Prostate gland (tissue), 2 donors: Measurements from ENCODE around the gene CREM. TPM values are rescaled to one million over a fixed set of nuclear protein-coding genes. Genes with fewer than 3 reads are reported as not detected.

Experiments used
- DNase-seq: peaks from one replicate; pipeline ENCODE4 v3.0.0-alpha.2; 2019; ENCODE audit warnings: low spot score
- H3K27ac ChIP-seq, 2 donors: fragments of 200-600 bp; sonication (generic); 2 replicates each; pipeline ENCODE4 v1.5.1; 2017 to 2019
- H3K27me3 ChIP-seq: fragments of 200-600 bp; sonication (generic); replicated peaks from 2 replicates; pipeline ENCODE4 v1.5.1; 2019; ENCODE audit not compliant: insufficient read depth
- H3K36me3 ChIP-seq, 2 donors: fragments of 200-600 bp; sonication (generic); 1 replicate in 1 of 2; 2 replicates in 1 of 2; pipeline versions ENCODE4 v1.5.1 to v1.8.1; 2017 to 2019
- H3K4me1 ChIP-seq: fragments of 200-600 bp; sonication (generic); replicated peaks from 2 replicates; pipeline ENCODE4 v1.5.1; 2019
- H3K4me3 ChIP-seq, 2 donors: fragments of 200-600 bp; sonication (generic); 2 replicates each; pipeline ENCODE4 v1.5.1; 2017 to 2019
- H3K9me3 ChIP-seq: fragments of 200-600 bp; sonication (generic); 2 replicates; pipeline ENCODE4 v1.5.1; 2017
- POLR2A ChIP-seq: fragments of 450-650 bp; IDR thresholded peaks from one replicate; pipeline ENCODE4 v1.6.1; 2016; ENCODE audit warnings: antibody characterized with exemption, mild to moderate bottlenecking
- POLR2AphosphoS5 ChIP-seq: sonication (generic); formaldehyde crosslinking; IDR thresholded peaks from one replicate; pipeline ENCODE4 v1.6.1; 2017; ENCODE audit warnings: antibody characterized with exemption
- WGBS: methylation state at CpG from one replicate; pipeline ENCODE4 v1.1.5; 2018; 5-methylcytosine and 5-hydroxymethylcytosine counted together
- intact Hi-C: fragments of 100-400 bp; cut with DNase I; formaldehyde crosslinking; loops from one replicate; pipeline ENCODE4 v1.14.2; 2022
- total RNA-seq, 2 donors: library from RNA; depleted of rRNA; stranded (reverse); fragments of >200 nt; gene quantifications; one replicate each; pipeline ENCODE4 v1.1.0, GENCODE V29; 2016
- TF ChIP-seq, protein P1 (sequence below), 4 experiments: fragments of 200-600 bp in 2 of 4; fragments of 450-650 bp in 2 of 4; sonication (generic) in 2 of 4; IDR thresholded peaks; 1 replicate in 3 of 4; 2 replicates in 1 of 4; pipeline ENCODE4 v1.5.1; 2016 to 2019; ENCODE audit warnings: antibody characterized with exemption in 4 of 4, mild to moderate bottlenecking in 2 of 4, moderate library complexity in 2 of 4

CREM gene
- total RNA-seq, 2 donors from 2014 or later: 25.5 to 75.3 TPM

DNA sequence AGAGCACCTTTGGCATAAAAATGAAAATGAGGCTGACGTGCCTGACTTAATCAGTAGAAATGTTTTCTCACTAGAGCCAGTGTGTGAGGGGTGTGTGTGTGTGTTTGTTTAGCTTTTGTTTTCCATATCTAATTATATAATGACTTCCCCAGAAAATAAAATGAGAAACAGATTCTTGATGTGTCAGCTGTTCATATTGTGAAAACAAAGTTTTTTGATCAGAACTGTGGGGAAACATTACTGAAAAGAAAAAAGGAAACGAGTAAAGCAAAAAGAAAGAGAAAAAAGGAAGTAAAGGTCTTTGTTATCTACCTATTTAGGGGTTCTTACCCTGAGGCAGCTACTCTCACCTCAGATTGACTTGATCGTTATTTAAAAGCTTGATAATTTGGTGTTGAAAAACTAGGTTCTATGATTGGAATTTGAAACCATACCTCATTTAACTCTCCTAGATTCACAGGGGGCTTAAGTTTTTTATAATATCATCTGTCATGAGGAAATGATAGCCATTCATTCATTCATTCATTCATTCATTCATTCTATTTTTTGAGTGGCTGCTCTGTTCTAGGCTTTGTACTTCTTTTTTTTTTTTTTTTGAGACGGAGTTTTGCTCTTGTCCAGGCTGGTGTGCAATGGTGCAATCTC, 58.0 kb downstream of the CREM start:
- Histone ChIP-seq H3K9me3 (no peaks in the 10 kb centered on the region), H3K27ac (no peak overlapping the region), H3K27me3 (no peaks in the 10 kb centered on the region), H3K4me3 (no peak overlapping the region), H3K4me1 (no peaks in the 10 kb centered on the region), H3K36me3 (no peaks in the 10 kb centered on the region)
- 75% methylated on average over 4 of the region's 4 CpGs for WGBS
- no peak for DNase-seq
- intact Hi-C loops: no loop called here
- TF ChIP-seq POLR2AphosphoS5: no peak
- no peak for TF ChIP-seq POLR2A
- TF ChIP-seq, protein P1, sequence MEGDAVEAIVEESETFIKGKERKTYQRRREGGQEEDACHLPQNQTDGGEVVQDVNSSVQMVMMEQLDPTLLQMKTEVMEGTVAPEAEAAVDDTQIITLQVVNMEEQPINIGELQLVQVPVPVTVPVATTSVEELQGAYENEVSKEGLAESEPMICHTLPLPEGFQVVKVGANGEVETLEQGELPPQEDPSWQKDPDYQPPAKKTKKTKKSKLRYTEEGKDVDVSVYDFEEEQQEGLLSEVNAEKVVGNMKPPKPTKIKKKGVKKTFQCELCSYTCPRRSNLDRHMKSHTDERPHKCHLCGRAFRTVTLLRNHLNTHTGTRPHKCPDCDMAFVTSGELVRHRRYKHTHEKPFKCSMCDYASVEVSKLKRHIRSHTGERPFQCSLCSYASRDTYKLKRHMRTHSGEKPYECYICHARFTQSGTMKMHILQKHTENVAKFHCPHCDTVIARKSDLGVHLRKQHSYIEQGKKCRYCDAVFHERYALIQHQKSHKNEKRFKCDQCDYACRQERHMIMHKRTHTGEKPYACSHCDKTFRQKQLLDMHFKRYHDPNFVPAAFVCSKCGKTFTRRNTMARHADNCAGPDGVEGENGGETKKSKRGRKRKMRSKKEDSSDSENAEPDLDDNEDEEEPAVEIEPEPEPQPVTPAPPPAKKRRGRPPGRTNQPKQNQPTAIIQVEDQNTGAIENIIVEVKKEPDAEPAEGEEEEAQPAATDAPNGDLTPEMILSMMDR (IDR thresholded peaks at IDR 0.05): no peak

DNA sequence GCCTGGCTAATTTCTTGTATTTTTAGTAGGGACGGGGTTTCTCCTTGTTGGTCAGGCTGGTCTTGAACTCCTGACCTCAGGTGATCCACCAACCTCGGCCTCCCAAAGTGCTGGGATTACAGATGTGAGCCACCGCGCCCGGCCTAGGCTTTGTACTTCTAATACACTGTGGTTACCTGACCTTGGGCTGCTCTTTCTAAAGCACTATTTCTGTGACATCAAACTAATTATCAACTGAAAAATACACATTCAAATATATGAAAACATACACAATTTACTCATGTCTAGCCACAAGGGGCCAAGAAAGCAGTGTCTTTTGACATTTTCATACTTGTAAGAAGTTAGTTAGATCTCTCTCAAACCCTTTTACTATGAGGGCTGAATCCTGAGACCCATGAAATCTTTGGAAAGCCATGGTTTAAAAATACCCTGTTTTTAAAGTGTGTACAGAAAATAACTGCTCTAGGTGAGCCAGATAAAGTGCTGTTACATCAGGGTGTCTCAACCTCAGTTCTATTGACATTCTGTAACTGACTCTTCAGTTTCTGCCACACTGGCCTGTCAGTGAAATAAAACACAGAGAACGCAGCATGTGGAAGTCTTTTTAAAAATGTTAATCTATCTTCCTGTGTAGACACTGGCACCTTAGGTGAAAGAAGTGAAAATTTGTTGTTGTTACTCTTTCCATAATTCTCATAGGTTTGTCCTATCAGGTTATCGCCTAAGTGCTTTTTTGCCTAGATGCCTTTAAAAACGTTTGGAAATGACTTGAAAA, 58.8 kb downstream of the CREM start:
- 86% methylated on average over 8 of the region's 8 CpGs for WGBS
- no peak for DNase-seq
- Histone ChIP-seq H3K36me3 (no peaks in the 10 kb centered on the region), H3K4me1 (no peaks in the 10 kb centered on the region), H3K27ac (no peak overlapping the region), H3K4me3 (no peak overlapping the region), H3K9me3 (no peaks in the 10 kb centered on the region), H3K27me3 (no peaks in the 10 kb centered on the region)
- TF ChIP-seq POLR2A (no peak), POLR2AphosphoS5 (no peak)
- TF ChIP-seq, protein P1 (IDR thresholded peaks at IDR 0.05): no peak
- intact Hi-C loops: no loop called here

DNA sequence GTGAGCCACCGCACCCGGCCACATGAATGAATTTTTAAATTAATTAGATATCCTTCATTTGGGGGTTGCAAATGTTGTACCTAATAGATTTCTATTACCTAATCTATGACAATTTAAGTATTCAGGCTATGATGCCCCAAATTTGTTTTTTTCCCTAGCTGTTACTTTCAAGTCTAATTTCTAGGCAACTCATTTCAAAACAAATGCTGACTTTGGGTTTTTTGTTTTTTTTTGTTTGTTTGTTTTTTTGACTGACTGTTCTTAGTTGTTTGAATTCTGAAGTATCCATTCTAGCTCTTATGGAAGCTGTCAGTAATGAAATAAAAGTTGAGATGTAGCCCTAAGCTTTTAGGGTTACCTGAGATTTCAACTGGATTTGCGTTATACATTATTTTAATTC, 62.3 kb downstream of the CREM start:
- Histone ChIP-seq H3K36me3 (no peaks in the 10 kb centered on the region), H3K27ac (no peak overlapping the region), H3K4me1 (no peaks in the 10 kb centered on the region), H3K4me3 (no peak overlapping the region), H3K9me3 (no peaks in the 10 kb centered on the region), H3K27me3 (no peaks in the 10 kb centered on the region)
- intact Hi-C loops: no loop called here
- DNase-seq: no peak
- WGBS: 97% methylated on average over 3 of the region's 3 CpGs
- TF ChIP-seq POLR2A: no peak
- TF ChIP-seq, protein P1 (IDR thresholded peaks at IDR 0.05): no peak
- no peak for TF ChIP-seq POLR2AphosphoS5

DNA sequence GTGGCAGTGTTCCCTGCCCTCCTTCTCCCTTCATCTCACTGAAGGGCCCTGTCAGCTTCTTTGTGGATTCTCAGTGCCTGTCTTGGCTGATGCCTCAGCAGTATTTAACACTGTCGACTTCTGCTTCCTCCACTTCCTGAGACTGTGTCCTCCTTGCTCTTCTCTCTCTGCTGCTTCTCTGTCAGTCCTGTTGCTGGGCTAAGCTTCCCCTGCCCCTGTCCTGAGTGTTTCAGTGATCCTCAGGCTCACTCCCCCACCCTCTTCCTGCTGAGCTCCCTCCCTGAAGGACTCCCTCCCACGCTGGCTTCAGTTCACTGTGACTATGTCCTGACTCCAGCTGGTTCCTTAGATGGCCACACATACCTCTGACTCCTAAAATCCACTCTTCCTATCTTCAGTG, 64.9 kb downstream of the CREM start:
- Histone ChIP-seq H3K4me3 (no peak overlapping the region), H3K27ac (no peak overlapping the region), H3K4me1 (no peaks in the 10 kb centered on the region), H3K27me3 (no peaks in the 10 kb centered on the region), H3K36me3 (no peaks in the 10 kb centered on the region), H3K9me3 (no peaks in the 10 kb centered on the region)
- WGBS: 62% methylated on average over 2 of the region's 2 CpGs
- intact Hi-C loops: no loop called here
- TF ChIP-seq POLR2AphosphoS5: no peak
- TF ChIP-seq, protein P1 (IDR thresholded peaks at IDR 0.05): no peak
- no peak for DNase-seq
